Hepatocyte (in vitro differentiated cells): ENCODE results near the gene CCDC167. TPM values are rescaled to one million over a fixed set of nuclear protein-coding genes. Genes with fewer than 3 reads are reported as not detected.

ENCODE experiments used
- DNase-seq: peaks from one replicate; pipeline ENCODE4 v3.0.0-alpha.2; 2016; ENCODE audit warnings: low spot score
- H2AFZ ChIP-seq: fragments of 200-600 bp; sonication (generic); 2 replicates; pipeline ENCODE4 v1.6.0; 2016; ENCODE audit warnings: antibody characterized with exemption, mild to moderate bottlenecking
- H3K27ac ChIP-seq: fragments of 200-600 bp; sonication (generic); 2 replicates; pipeline ENCODE4 v1.5.1; 2016; ENCODE audit warnings: mild to moderate bottlenecking
- H3K27me3 ChIP-seq: fragments of 200-600 bp; sonication (generic); 2 replicates; pipeline ENCODE4 v1.6.1; 2016
- H3K36me3 ChIP-seq: fragments of 200-600 bp; sonication (generic); replicated peaks from 2 replicates; pipeline ENCODE4 v1.5.1; 2016; ENCODE audit warnings: low read depth; ENCODE audit not compliant: insufficient read depth
- H3K4me1 ChIP-seq: fragments of 200-600 bp; sonication (generic); 2 replicates; pipeline ENCODE4 v1.5.1; 2016; ENCODE audit warnings: mild to moderate bottlenecking, moderate library complexity; ENCODE audit not compliant: insufficient read depth
- H3K4me2 ChIP-seq: fragments of 200-600 bp; sonication (generic); 2 replicates; pipeline ENCODE4 v1.6.0; 2016
- H3K4me3 ChIP-seq: fragments of 200-600 bp; sonication (generic); 2 replicates; pipeline ENCODE4 v1.5.1; 2016; ENCODE audit warnings: mild to moderate bottlenecking
- H3K79me2 ChIP-seq: fragments of 200-600 bp; sonication (generic); 2 replicates; pipeline ENCODE4 v1.6.0; 2017; ENCODE audit warnings: mild to moderate bottlenecking
- H3K9me2 ChIP-seq: fragments of 200-600 bp; sonication (generic); replicated peaks from 2 replicates; pipeline ENCODE4 v1.6.0; 2017; ENCODE audit warnings: mild to moderate bottlenecking; ENCODE audit not compliant: insufficient read depth
- H3K9me3 ChIP-seq: fragments of 200-600 bp; sonication (generic); 2 replicates; pipeline ENCODE4 v1.5.1; 2016; ENCODE audit warnings: low read depth, mild to moderate bottlenecking
- H4K20me1 ChIP-seq: fragments of 200-600 bp; sonication (generic); 2 replicates; pipeline ENCODE4 v1.6.0; 2016; ENCODE audit warnings: mild to moderate bottlenecking; ENCODE audit not compliant: insufficient read depth, poor library complexity, severe bottlenecking
- EZH2 ChIP-seq: fragments of 200-600 bp; sonication (generic); IDR thresholded peaks from 2 replicates; pipeline ENCODE4 v1.6.1; 2016; ENCODE audit warnings: antibody characterized with exemption, mild to moderate bottlenecking, borderline replicate concordance
- EZH2phosphoT487 ChIP-seq: fragments of 200-600 bp; sonication (generic); IDR thresholded peaks from one replicate; pipeline ENCODE4 v1.6.1; 2018; ENCODE audit warnings: antibody characterized with exemption, mild to moderate bottlenecking, low read depth, moderate library complexity; ENCODE audit not compliant: unreplicated experiment, severe bottlenecking
- whole genome bisulfite sequencing: methylation state at CpG from one replicate; pipeline ENCODE4 v1.1.6; 2016; ENCODE audit warnings: low lambda C conversion rate; ENCODE audit errors: missing lambda C conversion rate; 5-methylcytosine and 5-hydroxymethylcytosine counted together
- polyA plus RNA-seq: library from polyadenylated mRNA; unstranded; fragments of >200 nt; fragmentation: Nextera tagmentation; extraction: Ambion mirVana; gene quantifications from 2 replicates; pipeline ENCODE4 v1.2.1, GENCODE V29; 2016
- total RNA-seq: library from RNA; depleted of rRNA; stranded (reverse); fragments of >200 nt; gene quantifications from 2 replicates; pipeline ENCODE4 v1.2.3, GENCODE V29; 2014
- TF ChIP-seq, protein P1 (sequence below): fragments of 200-600 bp; sonication (generic); IDR thresholded peaks from 2 replicates; pipeline ENCODE4 v1.5.1; 2016; ENCODE audit warnings: antibody characterized with exemption, mild to moderate bottlenecking; ENCODE audit not compliant: poor library complexity

CCDC167 gene
- total and polyA plus RNA-seq, 2 experiments from 2014 or later, result 32.5 to 66.1 TPM

DNA sequence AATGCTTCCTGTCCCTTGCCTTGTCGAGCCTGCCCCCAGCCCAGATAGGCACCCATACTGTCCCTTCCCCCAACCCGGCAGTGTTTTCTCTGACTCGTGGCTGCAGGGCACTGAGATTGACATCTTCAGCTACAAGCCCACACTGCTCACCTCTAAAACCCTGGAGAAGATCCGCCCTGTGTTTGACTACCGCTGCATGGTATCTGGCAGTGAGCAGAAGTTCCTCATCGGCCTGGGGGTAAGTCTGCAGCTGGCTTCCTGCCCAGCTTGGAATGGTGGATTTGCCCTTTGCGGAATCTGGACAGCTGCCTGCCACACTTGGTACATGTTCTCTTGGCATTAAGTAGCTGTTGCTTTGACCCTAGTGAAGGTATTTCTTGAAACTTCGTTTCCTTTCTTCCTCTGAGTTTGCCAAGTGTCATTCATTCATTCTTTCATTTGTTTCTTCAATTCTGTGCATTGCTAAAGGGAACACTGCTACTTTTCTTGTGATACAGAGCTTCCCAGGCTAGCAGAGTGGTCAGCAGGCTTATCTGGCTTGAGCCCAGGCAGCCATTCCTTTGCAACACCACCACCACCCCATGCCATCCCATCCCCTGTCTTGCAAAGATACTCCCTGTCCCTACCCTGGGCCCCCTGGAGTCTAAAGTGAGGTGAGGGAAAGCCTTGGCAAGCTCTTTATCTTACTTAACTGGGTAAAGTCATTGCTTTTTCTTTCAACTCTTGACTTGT, 26.2 kb downstream of the CCDC167 start:
- H3K9me3 ChIP-seq, result no peaks in the 10 kb centered on the region
- no peaks in the 10 kb centered on the region for H3K9me2 ChIP-seq
- no peak for DNase-seq
- H3K4me3 ChIP-seq, result no peak overlapping the region
- no peak overlapping the region for H3K27ac ChIP-seq
- H2AFZ ChIP-seq, result no peak overlapping the region
- no peaks in the 10 kb centered on the region for H3K79me2 ChIP-seq
- TF ChIP-seq EZH2, result no peak
- TF ChIP-seq EZH2phosphoT487, result no peak
- TF ChIP-seq, protein P1, sequence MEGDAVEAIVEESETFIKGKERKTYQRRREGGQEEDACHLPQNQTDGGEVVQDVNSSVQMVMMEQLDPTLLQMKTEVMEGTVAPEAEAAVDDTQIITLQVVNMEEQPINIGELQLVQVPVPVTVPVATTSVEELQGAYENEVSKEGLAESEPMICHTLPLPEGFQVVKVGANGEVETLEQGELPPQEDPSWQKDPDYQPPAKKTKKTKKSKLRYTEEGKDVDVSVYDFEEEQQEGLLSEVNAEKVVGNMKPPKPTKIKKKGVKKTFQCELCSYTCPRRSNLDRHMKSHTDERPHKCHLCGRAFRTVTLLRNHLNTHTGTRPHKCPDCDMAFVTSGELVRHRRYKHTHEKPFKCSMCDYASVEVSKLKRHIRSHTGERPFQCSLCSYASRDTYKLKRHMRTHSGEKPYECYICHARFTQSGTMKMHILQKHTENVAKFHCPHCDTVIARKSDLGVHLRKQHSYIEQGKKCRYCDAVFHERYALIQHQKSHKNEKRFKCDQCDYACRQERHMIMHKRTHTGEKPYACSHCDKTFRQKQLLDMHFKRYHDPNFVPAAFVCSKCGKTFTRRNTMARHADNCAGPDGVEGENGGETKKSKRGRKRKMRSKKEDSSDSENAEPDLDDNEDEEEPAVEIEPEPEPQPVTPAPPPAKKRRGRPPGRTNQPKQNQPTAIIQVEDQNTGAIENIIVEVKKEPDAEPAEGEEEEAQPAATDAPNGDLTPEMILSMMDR, result no peak
- no peaks in the 10 kb centered on the region for H3K4me1 ChIP-seq
- H3K27me3 ChIP-seq, result no peaks in the 10 kb centered on the region
- H3K4me2 ChIP-seq, result no peak overlapping the region
- no peaks in the 10 kb centered on the region for H4K20me1 ChIP-seq
- 67% methylated on average over 8 of the region's 8 CpGs for WGBS
- no peaks in the 10 kb centered on the region for H3K36me3 ChIP-seq

DNA sequence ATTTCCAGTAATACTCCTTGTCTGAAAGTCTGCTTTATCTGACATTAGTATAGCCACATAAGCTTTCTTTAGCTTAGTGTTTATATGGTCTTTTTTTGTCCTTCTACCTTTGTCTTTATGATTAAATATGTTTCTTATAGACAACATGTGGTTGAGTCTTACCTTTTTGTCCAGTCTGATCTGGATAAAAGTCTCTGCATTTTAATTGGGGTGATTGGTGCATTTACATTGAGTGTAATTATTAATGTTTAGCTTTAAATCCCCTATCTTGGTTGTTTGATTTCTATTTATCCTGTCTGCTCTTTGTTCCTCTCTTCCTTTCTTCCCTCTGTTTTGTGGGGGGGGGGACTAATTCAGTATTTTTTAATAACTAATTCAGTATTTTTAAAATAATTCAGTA, 32.0 kb downstream of the CCDC167 start:
- TF ChIP-seq, protein P1, result no peak
- TF ChIP-seq EZH2 (no peak), EZH2phosphoT487 (no peak)
- no peak overlapping the region for H3K4me2 ChIP-seq

DNA sequence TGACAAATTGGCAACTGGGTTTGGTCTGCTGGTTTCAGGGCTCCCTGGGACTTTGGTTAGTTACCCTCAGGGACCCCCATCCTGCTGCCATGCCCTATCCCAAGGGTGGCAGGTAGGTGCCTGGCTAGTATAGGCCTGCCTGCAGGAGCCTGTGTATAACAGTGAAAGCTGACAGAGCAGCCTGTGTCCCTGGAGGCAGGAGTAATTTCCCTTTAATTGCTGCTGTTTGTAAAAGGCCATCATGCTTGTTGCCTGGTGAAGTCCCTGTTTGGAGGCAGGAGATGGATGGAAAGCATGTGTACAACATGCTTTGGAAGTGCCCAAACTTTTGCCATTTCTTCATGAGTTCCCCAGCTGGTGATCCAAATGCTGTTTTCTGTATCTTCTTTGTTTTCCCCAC, 36.6 kb downstream of the CCDC167 start:
- Histone ChIP-seq H3K4me3 (no peak overlapping the region), H3K4me2 (no peak overlapping the region), H3K9me2 (no peaks in the 10 kb centered on the region), H2AFZ (no peak overlapping the region), H3K9me3 (peaks cover 4% of the 10 kb centered on the region), H3K4me1 (no peaks in the 10 kb centered on the region), H3K79me2 (no peaks in the 10 kb centered on the region), H4K20me1 (no peaks in the 10 kb centered on the region), H3K27me3 (no peaks in the 10 kb centered on the region), H3K27ac (no peak overlapping the region), H3K36me3 (no peaks in the 10 kb centered on the region)
- TF ChIP-seq, protein P1, result no peak
- TF ChIP-seq EZH2phosphoT487 (no peak), EZH2 (no peak)
- DNase-seq, result no peak

More for the DNA sequence above, 32.0 kb downstream of the CCDC167 start:
- no peak for DNase-seq
- Histone ChIP-seq H3K79me2 (peaks cover 2% of the 10 kb centered on the region), H4K20me1 (no peaks in the 10 kb centered on the region), H3K36me3 (no peaks in the 10 kb centered on the region), H3K27me3 (no peaks in the 10 kb centered on the region), H3K9me3 (peaks cover 4% of the 10 kb centered on the region), H3K4me1 (no peaks in the 10 kb centered on the region), H2AFZ (no peak overlapping the region), H3K27ac (no peak overlapping the region), H3K9me2 (no peaks in the 10 kb centered on the region), H3K4me3 (no peak overlapping the region)

DNA sequence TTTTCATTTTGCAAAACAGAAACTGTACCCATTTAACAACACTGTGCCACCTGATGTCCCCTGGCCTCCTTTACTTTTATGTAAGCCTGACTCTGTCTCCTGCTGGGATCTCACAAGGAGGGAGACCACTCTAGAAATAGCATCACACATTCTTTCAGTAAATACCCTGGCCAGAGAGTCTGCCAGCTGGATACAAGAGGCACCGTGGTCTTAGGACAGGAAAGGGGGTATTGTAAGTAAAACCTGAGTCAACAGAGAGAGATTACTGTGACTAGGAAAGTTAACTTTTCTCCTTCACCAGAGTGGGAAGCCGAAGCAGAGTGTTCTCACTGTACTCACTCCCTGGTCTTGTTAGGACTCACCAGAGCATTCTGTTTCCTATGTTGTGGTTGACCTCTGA, 38.9 kb downstream of the CCDC167 start:
- Histone ChIP-seq H3K36me3 (no peaks in the 10 kb centered on the region), H3K4me1 (no peaks in the 10 kb centered on the region), H3K4me2 (no peak overlapping the region), H3K27ac (no peak overlapping the region), H3K27me3 (no peaks in the 10 kb centered on the region), H4K20me1 (no peaks in the 10 kb centered on the region), H3K79me2 (no peaks in the 10 kb centered on the region), H3K9me2 (no peaks in the 10 kb centered on the region), H2AFZ (no peak overlapping the region), H3K4me3 (no peak overlapping the region), H3K9me3 (no peaks in the 10 kb centered on the region)
- 51% methylated on average over 2 of the region's 2 CpGs for WGBS
- no peak for DNase-seq
- no peak for TF ChIP-seq EZH2phosphoT487
- no peak for TF ChIP-seq EZH2
- TF ChIP-seq, protein P1, result no peak
